Neural progenitor cell (in vitro differentiated cells): Measurements from ENCODE around the gene RPS6KA5.

Experiments used
- EZH2 ChIP-seq: fragments of 200-600 bp; sonication (generic); IDR thresholded peaks from 2 replicates; pipeline ENCODE4 v1.6.1; 2017; ENCODE audit warnings: antibody characterized with exemption, mild to moderate bottlenecking, moderate library complexity
- TF ChIP-seq, protein P1 (sequence below): fragments of 200-600 bp; sonication (generic); IDR thresholded peaks from 2 replicates; pipeline ENCODE4 v1.5.1; 2017; ENCODE audit warnings: antibody characterized with exemption, mild to moderate bottlenecking

DNA sequence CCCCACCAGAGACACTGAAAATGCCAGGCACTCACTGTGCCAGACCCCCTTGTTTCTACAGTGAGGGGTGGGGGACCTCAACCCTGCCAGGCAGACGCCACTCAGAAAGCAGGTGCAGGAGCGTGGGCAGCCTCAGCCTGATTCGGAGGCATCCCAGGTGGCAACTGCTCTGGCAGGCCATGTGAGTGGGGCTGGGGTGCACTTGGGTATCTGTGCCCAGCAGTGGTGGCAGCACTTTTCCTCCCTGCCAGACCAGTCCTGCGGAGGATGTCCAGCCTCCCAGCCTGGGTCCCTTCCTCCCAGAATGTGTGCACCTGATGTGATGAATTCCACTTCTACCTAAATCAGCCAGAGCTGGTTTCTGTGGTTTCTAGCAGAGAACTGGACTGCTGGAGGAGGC is 230.8 kb downstream of the RPS6KA5 start:
- TF ChIP-seq, protein P1, sequence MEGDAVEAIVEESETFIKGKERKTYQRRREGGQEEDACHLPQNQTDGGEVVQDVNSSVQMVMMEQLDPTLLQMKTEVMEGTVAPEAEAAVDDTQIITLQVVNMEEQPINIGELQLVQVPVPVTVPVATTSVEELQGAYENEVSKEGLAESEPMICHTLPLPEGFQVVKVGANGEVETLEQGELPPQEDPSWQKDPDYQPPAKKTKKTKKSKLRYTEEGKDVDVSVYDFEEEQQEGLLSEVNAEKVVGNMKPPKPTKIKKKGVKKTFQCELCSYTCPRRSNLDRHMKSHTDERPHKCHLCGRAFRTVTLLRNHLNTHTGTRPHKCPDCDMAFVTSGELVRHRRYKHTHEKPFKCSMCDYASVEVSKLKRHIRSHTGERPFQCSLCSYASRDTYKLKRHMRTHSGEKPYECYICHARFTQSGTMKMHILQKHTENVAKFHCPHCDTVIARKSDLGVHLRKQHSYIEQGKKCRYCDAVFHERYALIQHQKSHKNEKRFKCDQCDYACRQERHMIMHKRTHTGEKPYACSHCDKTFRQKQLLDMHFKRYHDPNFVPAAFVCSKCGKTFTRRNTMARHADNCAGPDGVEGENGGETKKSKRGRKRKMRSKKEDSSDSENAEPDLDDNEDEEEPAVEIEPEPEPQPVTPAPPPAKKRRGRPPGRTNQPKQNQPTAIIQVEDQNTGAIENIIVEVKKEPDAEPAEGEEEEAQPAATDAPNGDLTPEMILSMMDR: no peak
- no peak for TF ChIP-seq EZH2
